Measurements from ENCODE around the gene RASGEF1C.
A peak's percentile ranks its signal among the peaks of the same experiment; 100 is the strongest.
"Not testable (repeated sequence)": the region's sequence is repeated elsewhere in the genome, so short reads cannot be mapped to it uniquely, and the experiment has no call there.

Gene RASGEF1C

GRCh38 chr5:180135128-180135955, 73.7 kb downstream of the RASGEF1C start:
- DNase-seq = no peak

GRCh38 chr5:180133971-180134508, 75.0 kb downstream of the RASGEF1C start:
- DNase-seq = no peak

DNA sequence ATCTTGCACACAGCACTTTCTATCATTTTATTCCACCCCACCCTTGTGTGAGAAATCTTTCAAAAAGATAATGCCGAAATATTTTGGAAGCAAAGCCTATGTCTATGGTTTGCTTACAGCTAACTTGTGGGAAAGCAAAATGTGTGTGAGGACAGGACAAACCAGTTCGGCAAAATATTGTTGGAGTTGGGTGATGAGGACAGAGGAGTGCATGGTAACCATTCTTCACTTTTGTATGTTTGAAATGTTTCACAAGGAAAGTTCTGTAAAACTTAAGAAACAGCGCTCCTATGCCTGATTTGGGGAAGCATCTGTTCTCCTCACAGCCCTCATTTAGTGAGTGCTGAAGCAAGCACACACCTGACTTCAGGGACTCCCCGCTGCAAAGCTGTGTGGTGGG, 75.5 kb downstream of the RASGEF1C start:
- DNase-seq = no peak

- no peak for DNase-seq
These were observed 76.0 kb downstream of the RASGEF1C start for GRCh38 chr5:180133060-180133459.

DNA sequence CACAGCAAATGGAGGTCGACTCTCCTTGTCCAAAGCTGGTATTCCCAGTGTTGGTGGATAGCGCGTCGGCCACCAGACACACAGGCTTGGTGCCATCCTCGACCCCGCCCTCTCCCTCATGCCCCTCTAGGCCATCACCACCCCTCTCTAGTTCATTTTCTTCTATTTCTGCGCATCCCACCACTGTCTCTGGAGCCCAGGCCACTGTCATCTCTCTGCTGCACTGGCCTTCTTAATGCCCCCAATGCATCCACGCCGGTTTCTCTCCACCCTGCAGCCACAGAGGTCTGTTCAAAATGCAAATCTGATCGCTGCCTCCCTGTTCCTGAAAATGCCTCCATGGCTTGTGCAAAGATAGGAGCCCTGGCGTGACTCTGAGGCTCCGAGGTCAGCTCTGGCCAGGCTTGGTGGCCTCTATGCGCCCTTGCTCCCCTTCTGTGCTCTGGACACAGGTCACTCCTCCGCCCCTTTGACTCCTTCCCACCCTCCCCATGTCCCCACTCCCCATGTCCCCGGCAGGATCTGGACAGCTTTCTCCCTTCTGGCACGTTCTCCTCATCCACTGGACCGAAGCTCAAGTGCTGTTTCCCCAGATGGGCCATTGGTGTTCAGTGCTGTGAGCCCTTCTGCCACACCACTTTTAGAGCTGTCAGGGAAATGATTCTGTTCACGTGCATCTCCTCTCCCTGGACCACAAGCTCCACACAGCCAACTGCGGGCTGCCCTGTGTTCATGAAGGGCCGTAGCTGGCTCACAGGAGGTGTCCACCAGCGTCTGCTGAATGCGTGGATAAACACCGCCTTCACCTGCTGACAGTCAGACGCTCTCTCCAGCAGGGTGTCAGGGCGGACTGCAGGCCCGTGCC, 77.9 kb downstream of the RASGEF1C start:
- no peak for DNase-seq

GRCh38 chr5:180130291-180130869, 78.6 kb downstream of the RASGEF1C start:
- DNase-seq = no peak

GRCh38 chr5:180129291-180130190, 79.5 kb downstream of the RASGEF1C start:
- DNase-seq = no peak

- DNase-seq = no peak
These were observed 80.2 kb downstream of the RASGEF1C start for GRCh38 chr5:180128671-180129261.

DNA sequence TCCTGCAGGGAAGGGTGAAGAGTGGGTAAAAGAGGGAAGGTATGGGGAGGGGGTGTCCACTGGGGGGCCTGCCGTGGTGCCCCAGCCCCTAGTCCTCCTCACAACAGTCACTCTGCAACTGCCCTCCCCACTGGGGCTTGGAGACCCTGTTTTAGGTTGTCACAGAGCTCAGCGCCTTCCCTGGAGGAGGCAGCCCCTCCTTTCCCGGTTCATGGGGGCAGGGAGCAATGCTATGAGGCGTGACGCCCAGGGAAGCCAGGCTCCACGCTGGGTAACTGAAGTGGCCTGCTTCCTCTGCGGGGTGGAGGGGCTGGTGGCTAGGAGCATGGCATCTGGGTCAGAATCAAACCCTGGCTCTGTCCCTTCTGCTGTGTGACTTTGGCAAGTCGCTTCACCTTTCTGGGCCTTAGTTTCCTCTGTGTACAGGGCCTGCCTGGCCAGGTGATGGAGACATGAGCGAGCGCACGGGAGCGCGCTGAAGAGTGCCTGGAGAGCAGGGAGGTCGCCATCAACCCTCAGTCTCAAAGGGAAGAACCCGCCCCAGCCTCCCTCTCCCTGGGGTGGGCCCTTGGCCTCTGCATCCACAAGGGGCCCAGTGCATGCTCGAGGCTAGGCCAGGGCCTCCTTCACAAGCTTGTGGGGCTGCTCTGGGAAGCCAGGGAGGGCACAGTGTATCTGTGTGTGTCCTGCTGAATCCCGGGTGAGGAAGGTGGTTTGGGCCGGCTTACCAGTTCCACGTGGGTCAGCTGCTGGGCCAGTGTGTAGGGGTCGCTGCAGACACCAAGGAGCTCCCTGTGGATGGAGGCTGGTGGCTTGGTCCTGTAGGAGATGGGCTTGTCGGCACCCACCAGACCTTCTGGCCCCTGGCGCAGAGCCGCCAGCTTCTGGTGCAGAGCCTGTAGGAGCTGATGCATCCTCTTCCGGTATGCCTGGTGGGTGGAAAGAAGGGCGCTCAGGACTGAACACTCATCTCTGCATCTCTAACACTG, 81.0 kb downstream of the RASGEF1C start:
- DNase-seq = no peak

- peak; percentile 24 for DNase-seq
These were observed 82.0 kb downstream of the RASGEF1C start for GRCh38 chr5:180126716-180127681.

- not testable (repeated sequence) for DNase-seq
These were observed 82.9 kb downstream of the RASGEF1C start for GRCh38 chr5:180126156-180126555.

GRCh38 chr5:180124662-180125061, 84.3 kb downstream of the RASGEF1C start:
- not testable (repeated sequence) for DNase-seq

DNA sequence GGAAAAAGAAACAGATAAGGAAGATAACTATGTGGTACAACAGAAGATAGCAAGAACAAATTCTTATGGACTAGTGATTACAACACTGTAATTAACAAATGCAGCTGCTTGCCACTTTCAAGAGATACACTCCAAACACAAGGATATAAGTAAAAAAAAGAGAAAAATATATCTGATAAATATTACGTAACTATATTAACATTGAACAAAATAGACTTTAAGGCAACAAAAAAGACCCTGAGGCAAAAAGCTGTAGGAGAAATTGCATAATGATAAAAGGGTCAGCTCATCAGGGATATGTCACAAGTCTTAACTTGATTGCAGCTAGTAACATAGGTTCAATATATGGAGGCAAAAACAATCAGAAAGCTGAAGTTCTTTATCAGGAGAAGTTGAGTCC, 86.1 kb downstream of the RASGEF1C start:
- DNase-seq = no peak

DNA sequence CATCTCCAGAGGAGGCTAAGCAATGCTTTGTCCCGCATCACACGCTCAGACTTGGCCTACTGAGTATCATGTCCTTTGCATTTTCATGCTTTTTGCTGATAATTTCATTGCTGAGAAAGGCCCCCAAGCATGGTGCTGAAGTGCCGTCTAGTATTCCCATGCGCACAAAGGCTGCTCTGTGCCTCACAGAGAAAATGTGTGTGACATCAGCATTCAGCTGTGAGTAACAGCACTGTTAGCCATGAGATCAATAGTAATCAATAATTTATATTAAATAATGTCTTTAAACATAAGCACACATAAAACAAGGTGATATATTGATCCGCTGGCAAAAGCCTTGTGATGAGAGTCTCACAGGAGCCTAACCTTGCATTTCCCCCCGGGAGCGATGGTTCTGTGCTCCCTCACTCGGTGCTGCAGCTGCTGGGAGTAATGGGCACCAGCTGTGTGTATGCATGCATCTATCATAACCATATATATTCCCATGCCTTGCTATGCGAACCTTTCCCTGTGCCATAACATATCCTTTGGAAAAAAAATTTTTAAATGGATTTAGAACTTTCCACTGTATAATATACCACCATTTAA, 87.1 kb downstream of the RASGEF1C start:
- no peak for DNase-seq

DNA sequence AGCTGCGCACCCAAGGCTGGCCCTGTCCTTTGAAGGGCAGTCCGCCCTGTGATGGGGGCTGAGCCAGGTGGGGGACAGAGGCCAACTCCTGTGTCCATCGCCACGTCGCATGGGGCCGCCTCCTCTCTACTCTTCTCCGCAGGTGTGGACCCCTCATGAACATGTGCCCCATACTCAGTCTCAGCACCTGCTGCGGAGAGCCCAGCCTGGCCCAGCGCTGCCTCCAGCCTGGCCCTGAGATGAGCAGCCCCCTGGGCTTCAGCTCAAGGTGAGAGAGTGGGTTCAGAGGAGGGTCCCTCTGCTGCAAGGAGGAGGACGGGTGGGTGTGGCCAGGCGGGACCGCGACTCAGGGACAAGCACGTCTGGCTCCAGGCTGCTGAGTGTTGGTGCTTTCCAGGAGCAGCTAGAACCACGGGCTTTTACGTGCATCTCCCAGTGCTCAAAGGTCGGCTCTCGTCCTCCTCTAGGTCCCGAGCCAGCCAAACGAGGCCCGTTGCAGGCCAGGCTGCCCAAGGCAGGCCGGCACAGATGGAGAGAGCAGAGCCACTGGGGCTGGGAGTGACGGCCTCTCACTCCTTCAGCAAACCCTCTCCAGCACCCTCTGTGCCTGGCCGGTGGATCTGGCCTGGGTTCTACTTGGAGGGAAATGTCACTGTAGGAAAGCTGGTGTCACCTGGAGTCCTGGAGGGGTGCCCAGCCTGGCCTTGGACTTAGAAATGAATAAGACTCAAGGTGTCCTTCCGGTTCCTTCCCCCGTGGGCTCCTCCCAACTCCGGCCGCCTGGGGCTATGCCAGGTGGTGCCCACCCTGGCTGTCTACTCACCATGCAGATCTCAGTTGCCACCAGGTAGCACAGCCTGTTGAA, 88.5 kb downstream of the RASGEF1C start:
- no peak for DNase-seq

DNA sequence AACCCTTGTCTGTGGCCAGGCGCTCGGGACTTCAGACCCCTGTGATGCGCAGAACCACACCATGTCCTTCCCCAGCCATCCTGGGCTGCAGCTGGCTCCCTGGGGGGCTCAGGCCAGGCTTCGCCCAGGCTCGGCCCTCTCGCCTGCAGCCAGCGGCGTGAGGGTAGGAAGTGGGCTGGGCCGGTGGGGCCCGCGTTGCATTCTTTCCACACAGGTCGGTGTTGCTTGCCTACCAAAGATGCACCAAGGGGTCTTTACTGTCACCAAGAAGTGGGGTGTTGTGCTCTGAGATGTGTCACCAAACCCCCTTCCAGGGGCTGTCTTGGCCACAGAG, 89.1 kb downstream of the RASGEF1C start:
- DNase-seq = no peak

DNA sequence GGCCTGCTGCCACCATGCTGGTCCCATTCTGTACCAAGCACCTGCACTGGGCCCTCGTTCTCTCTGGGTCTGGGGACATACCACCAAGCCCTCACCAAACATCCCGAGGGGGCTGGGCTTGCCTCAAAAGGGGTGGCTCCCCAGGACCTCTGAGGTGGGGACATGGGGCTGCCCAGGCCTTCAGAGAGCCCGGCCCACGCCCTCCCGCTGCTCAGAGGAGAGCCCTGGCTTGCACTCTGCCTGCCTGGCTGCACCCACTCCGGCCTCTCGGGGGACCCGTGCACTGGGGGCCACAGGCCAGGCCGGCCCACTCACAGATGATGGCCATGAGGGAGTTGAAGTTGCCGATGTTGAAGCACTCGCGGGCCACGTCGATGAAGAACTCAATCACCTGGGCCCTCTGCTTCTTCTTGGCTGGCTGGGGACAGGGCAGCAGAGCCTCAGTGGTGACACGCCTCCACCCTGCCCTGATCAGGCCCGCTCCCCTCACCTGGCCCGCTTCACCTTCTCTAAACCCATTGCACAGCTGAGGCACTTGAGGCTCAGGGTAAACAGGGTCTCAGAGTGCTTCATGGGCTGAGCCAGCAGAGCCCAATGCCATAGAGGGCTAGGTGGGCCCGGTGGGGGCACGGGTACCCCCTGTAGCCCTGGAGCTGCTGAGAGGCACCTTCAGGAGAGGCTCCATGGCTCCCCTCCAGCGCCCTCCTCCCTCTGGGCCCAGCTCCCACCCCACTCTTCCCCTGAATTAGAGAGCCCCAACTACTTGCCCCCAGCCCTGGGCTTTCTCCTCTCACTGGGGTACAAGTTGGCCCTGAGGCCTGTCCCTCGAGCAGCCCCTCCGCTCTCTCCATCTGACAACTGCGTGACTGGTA, 89.7 kb downstream of the RASGEF1C start:
- DNase-seq = no peak

Measured in stimulated activated CD4-positive, alpha-beta T cell treated with anti-CD3 and anti-CD28 coated beads, Interleukin-4, amount 100 ng/mL, for 1 hour (primary cell).